Stimulated activated CD8-positive, alpha-beta memory T cell treated with anti-CD3 and anti-CD28 coated beads, Interleukin-15, amount 100 ng/mL, for 4 hours (primary cell): ENCODE measurements around the gene CTNNA3.
"Not testable (repeated sequence)": the region's sequence is repeated elsewhere in the genome, so short reads cannot be mapped to it uniquely, and the experiment has no call there.

Experiments
- DNase-seq, 2 donors: peaks; one replicate each; pipeline ENCODE4 v3.0.0-alpha.2; 2020; ENCODE audit warnings: low read depth in 2 of 2

The CTNNA3 gene

GRCh38 chr10:67506757-67507091 is 189.3 kb downstream of the CTNNA3 start:
- DNase-seq: no peak

GRCh38 chr10:67506083-67506756 is 189.8 kb downstream of the CTNNA3 start:
- no peak for DNase-seq

- DNase-seq: no peak
Observed at GRCh38 chr10:67492317-67493019, 203.5 kb downstream of the CTNNA3 start.

- DNase-seq: no peak
Observed at GRCh38 chr10:67487906-67488619, 207.9 kb downstream of the CTNNA3 start.

GRCh38 chr10:67487199-67487598 is 208.8 kb downstream of the CTNNA3 start:
- DNase-seq: no peak

GRCh38 chr10:67477868-67478267 is 218.1 kb downstream of the CTNNA3 start:
- no peak for DNase-seq

- no peak for DNase-seq
Observed at GRCh38 chr10:67476201-67476600, 219.8 kb downstream of the CTNNA3 start.

- DNase-seq: no peak
Observed at GRCh38 chr10:67473850-67474633, 222.0 kb downstream of the CTNNA3 start.

GRCh38 chr10:67471022-67471421 is 225.0 kb downstream of the CTNNA3 start:
- no peak for DNase-seq

GRCh38 chr10:67464278-67464677 is 231.7 kb downstream of the CTNNA3 start:
- no peak for DNase-seq

- DNase-seq: no peak
Observed at GRCh38 chr10:67452892-67453291, 243.1 kb downstream of the CTNNA3 start.

GRCh38 chr10:67438605-67439304 is 257.2 kb downstream of the CTNNA3 start:
- DNase-seq: no peak

GRCh38 chr10:67433276-67433675 is 262.7 kb downstream of the CTNNA3 start:
- no peak for DNase-seq

- DNase-seq: no peak
Observed at GRCh38 chr10:67402620-67403019, 293.4 kb downstream of the CTNNA3 start.

GRCh38 chr10:67401711-67402110 is 294.3 kb downstream of the CTNNA3 start:
- DNase-seq: no peak

GRCh38 chr10:67386841-67387533 is 309.0 kb downstream of the CTNNA3 start:
- not testable (repeated sequence) for DNase-seq

GRCh38 chr10:67386260-67386659 is 309.7 kb downstream of the CTNNA3 start:
- no peak for DNase-seq

GRCh38 chr10:67385566-67385965 is 310.4 kb downstream of the CTNNA3 start:
- no peak for DNase-seq

GRCh38 chr10:67385089-67385488 is 310.9 kb downstream of the CTNNA3 start:
- DNase-seq: no peak

GRCh38 chr10:67331121-67331910 is 364.7 kb downstream of the CTNNA3 start:
- no peak for DNase-seq
